Activated CD4-positive, alpha-beta T cell treated with anti-CD3 and anti-CD28 coated beads, Interleukin-2, amount 50 U/mL, for 4 hours (primary cell): ENCODE measurements around the gene MRPS12.
"Not testable (repeated sequence)": the region's sequence is repeated elsewhere in the genome, so short reads cannot be mapped to it uniquely, and the experiment has no call there.

Experiments used
- DNase-seq, 2 experiments: peaks; one replicate each; pipeline ENCODE4 v3.0.0-alpha.2; 2020

The MRPS12 gene

GRCh38 chr19:38942471-38943181 is 11.9 kb downstream of the MRPS12 start:
- DNase-seq, result no peak

GRCh38 chr19:38944981-38945506 is 14.3 kb downstream of the MRPS12 start:
- no peak for DNase-seq

GRCh38 chr19:38945562-38946228 is 15.0 kb downstream of the MRPS12 start:
- DNase-seq, result no peak

GRCh38 chr19:38946229-38947010 is 15.7 kb downstream of the MRPS12 start:
- no peak for DNase-seq

- DNase-seq, result peak; percentile 79 to 80
Observed at GRCh38 chr19:38949580-38950367, 19.0 kb downstream of the MRPS12 start.

GRCh38 chr19:38951187-38951586 is 20.4 kb downstream of the MRPS12 start:
- no peak for DNase-seq

- DNase-seq, result no peak
Observed at GRCh38 chr19:38952395-38953165, 21.8 kb downstream of the MRPS12 start.

- no peak for DNase-seq
Observed at GRCh38 chr19:38953677-38954076, 22.9 kb downstream of the MRPS12 start.

- no peak for DNase-seq
Observed at GRCh38 chr19:38956264-38956663, 25.5 kb downstream of the MRPS12 start.

- no peak for DNase-seq
Observed at GRCh38 chr19:38958301-38958700, 27.6 kb downstream of the MRPS12 start.

GRCh38 chr19:38959618-38960017 is 28.9 kb downstream of the MRPS12 start:
- DNase-seq, result no peak

- no peak for DNase-seq
Observed at GRCh38 chr19:38964738-38965137, 34.0 kb downstream of the MRPS12 start.

- not testable (repeated sequence) for DNase-seq
Observed at GRCh38 chr19:38966149-38966548, 35.4 kb downstream of the MRPS12 start.

GRCh38 chr19:38970664-38971532 is 40.2 kb downstream of the MRPS12 start:
- DNase-seq, result no peak

GRCh38 chr19:38971672-38972071 is 40.9 kb downstream of the MRPS12 start:
- DNase-seq, result no peak

GRCh38 chr19:38974624-38975213 is 44.0 kb downstream of the MRPS12 start:
- DNase-seq, result no peak

GRCh38 chr19:38975214-38975860 is 44.6 kb downstream of the MRPS12 start, which contains the start of gene FBXO17:
TSS of gene FBXO17 (minus strand) at chr19:38975742. CDS start at chr19:38950319, 25,423 bp downstream.
- no peak for DNase-seq

- DNase-seq, result no peak
Observed at GRCh38 chr19:38975861-38976271, 45.1 kb downstream of the MRPS12 start.

GRCh38 chr19:38977445-38978325 is 46.9 kb downstream of the MRPS12 start:
- no peak for DNase-seq
